Urinary bladder (tissue), 4 donors: Measurements from ENCODE around the gene GCH1. TPM values are rescaled to one million over a fixed set of nuclear protein-coding genes. Genes with fewer than 3 reads are reported as not detected.
"Not testable (repeated sequence)": the region's sequence is repeated elsewhere in the genome, so short reads cannot be mapped to it uniquely, and the experiment has no call there.

Experiments
- DNase-seq: peaks from one replicate; pipeline ENCODE4 v3.0.0-alpha.2; 2015; ENCODE audit errors: extremely low spot score
- H3K27ac ChIP-seq: one replicate; pipeline ENCODE4 v1.5.1; 2013; ENCODE audit warnings: low read depth, mild to moderate bottlenecking, moderate library complexity
- H3K36me3 ChIP-seq: one replicate; pipeline ENCODE4 v1.6.1; 2013; ENCODE audit warnings: mild to moderate bottlenecking, moderate library complexity; ENCODE audit not compliant: insufficient read depth
- H3K4me1 ChIP-seq: one replicate; pipeline ENCODE4 v1.6.1; 2013; ENCODE audit warnings: mild to moderate bottlenecking, moderate library complexity; ENCODE audit not compliant: insufficient read depth
- H3K4me3 ChIP-seq: one replicate; pipeline ENCODE4 v1.5.1; 2013; ENCODE audit warnings: low read depth, low read length
- WGBS: extraction: QIAGEN DNeasy Blood & Tissue Kit; methylation state at CpG from one replicate; pipeline ENCODE4 v1.1.7; 2013; 5-methylcytosine and 5-hydroxymethylcytosine counted together
- polyA plus RNA-seq: library from polyadenylated mRNA; stranded (reverse); fragments of 200-250 nt; gene quantifications from one replicate; pipeline ENCODE4 v1.2.3, GENCODE V29; 2013
- small RNA-seq: library from RNA; depleted of rRNA; stranded (forward); fragments of <200 nt; gene quantifications from one replicate; pipeline ENCODE3, GENCODE V24; 2014
- total RNA-seq: library from RNA; depleted of rRNA; stranded (reverse); fragments of >200 nt; gene quantifications from one replicate; pipeline ENCODE4 v1.2.3, GENCODE V29; 2014
- donor health status: healthy with polysubstance abuse.
- donor health status: healthy.

Gene GCH1
- total and polyA plus RNA-seq, 2 donors, result 5.2 to 5.8 TPM

DNA sequence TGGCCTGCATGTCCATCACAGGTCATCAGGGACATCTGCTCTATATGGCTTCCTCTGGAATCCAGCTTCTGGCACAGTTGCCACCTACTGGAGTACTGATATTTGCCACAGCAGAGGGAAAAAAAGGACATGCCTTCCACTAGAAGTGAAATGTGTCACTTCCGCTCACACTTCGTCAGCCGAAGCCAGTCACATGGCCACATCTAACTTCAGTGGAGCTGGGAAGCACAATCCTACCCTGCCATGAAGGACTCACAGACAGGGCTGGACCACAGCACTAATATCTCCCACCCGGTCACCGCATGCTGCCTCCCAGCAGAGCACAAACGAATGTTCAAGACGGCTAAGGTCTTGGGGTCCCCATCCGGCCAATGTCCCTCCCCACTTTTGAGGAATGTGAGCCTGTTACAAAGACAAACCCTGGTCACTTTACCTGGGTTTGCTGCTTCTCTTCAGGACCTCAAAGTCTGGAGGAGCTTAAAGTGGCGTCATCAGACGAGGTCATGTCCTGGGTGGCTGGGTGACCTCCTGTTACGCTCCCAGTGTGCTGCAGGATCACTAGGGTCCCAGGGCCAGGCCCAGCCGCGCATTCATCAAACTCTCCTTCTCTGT lies 98.6 kb downstream of the GCH1 start:
- no peak overlapping the region for H3K27ac ChIP-seq
- no peak overlapping the region for H3K4me3 ChIP-seq
- 89% methylated on average over 13 of the region's 13 CpGs for WGBS
- H3K4me1 ChIP-seq, result no peaks in the 10 kb centered on the region
- H3K36me3 ChIP-seq, result no peaks in the 10 kb centered on the region
- no peak for DNase-seq

DNA sequence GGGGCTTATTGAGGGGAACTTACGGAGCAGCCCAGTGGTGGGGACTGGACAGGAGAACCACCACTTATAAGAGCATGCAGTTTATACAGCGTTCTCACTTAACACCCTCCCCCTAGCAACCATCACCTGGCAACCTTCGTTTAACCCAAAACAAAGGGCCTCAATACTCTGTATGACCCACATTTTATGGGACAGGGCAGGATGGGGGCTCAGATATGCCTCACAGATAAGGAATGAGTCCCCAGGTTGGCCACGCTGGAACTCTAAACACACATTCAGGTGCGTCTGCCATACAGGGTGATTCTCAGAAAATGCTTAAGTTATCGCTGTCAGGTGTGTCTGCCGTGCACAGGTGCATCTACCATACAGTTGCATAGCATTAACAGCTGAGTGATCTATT lies 99.2 kb downstream of the GCH1 start:
- H3K36me3 ChIP-seq, result no peaks in the 10 kb centered on the region
- WGBS, result 70% methylated on average over 7 of the region's 7 CpGs
- H3K27ac ChIP-seq, result no peak overlapping the region
- H3K4me3 ChIP-seq, result no peak overlapping the region
- H3K4me1 ChIP-seq, result no peaks in the 10 kb centered on the region
- DNase-seq, result no peak

DNA sequence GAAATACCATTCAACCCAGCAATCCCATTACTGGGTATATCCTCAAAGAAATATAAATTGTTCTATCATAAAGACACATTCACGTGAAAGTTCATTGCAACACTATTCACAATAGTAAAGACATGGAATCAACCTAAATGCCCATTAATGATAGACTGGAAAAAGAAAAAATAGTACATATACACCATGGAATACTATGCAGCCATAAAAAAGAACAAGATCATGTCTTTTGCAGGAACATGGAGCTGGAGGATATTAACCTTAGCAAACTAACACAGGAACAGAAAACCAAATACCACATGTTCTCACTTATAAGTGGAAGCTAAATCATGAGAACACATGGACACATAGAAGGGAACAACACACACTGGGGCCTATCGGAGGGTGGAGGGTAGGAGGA lies 101.1 kb downstream of the GCH1 start:
- not testable (repeated sequence) for H3K4me1 ChIP-seq, H3K4me3 ChIP-seq, DNase-seq, H3K27ac ChIP-seq, H3K36me3 ChIP-seq
- WGBS, result 96% methylated on average over 2 of the region's 2 CpGs

DNA sequence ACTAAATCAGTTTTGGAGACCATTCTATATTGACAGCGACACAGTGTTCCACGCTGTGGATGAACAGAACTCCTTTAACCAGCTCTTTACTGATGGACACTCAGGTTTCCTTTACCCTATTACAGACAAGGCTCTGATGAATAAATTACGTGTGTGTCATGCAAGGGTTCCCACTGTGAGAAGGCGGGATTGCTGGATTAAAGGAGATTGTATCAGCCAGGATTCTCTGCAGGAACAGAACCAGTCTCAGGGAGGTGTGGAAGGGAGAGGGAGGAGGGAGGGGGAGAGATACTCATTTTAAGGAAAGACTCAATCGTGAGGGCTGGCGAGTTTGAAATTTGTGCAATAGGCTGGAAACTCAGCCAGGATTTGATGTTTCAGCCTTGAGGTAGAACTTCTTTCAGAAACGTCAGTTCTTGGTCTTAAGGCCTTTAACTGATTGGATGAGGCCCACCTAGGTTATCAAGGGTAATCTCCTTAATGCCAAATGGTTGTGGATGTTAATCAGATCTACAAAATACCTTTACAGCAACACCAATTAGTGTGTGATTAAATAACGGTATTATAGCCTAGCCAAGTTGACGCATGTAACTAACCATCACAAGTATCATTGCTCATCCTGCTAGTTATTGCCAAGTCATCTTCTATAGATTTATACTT lies 104.0 kb downstream of the GCH1 start:
- DNase-seq, result no peak
- Histone ChIP-seq H3K27ac (no peak overlapping the region), H3K4me1 (no peaks in the 10 kb centered on the region), H3K36me3 (no peaks in the 10 kb centered on the region), H3K4me3 (no peak overlapping the region)
- WGBS, result 78% methylated on average over 9 of the region's 9 CpGs

DNA sequence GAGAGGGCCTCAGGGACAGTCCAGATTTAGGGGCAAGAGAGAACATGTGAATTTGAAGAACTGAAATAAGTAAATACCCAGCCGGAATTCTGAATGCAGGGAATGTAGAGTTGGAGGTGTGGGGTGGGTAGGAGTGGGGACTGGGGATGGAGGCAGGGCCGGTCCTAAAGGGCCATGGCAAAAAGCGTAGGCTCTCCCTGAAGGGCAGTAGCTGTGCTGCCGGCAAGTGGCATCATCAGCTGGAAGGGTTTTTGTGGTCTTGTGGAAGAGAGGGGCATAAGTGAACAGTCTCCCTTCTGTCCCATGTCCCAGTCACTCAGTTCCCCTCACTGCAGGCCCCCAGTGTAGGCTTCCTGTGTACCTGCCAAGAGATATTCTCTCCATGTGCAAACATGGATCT lies 104.6 kb downstream of the GCH1 start:
- no peak for DNase-seq
- Histone ChIP-seq H3K4me3 (no peak overlapping the region), H3K4me1 (no peaks in the 10 kb centered on the region), H3K36me3 (no peaks in the 10 kb centered on the region), H3K27ac (no peak overlapping the region)
- WGBS, result 63% methylated on average over 4 of the region's 4 CpGs

DNA sequence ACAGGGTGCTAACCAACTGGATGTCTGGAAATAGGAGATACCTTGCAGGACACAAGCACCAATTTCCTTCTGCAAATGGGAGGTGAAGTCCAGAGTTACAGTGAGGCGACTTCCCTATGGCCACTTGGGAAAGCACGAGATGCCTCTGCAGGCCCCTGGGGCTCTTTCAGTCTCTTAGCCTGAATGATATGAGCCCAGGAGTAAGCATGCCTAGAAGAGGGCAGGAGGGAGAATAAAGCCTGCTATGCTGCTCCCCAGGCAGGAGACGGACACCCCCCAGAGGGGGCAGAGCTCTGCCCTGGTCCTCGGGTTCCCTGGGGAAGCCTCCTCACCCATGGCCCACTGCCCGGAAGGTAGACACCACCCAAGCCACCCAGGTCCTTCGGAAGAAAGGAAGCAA lies 105.1 kb downstream of the GCH1 start:
- no peak overlapping the region for H3K27ac ChIP-seq
- no peaks in the 10 kb centered on the region for H3K4me1 ChIP-seq
- 80% methylated on average over 6 of the region's 6 CpGs for WGBS
- no peak overlapping the region for H3K4me3 ChIP-seq
- H3K36me3 ChIP-seq, result no peaks in the 10 kb centered on the region
- no peak for DNase-seq

DNA sequence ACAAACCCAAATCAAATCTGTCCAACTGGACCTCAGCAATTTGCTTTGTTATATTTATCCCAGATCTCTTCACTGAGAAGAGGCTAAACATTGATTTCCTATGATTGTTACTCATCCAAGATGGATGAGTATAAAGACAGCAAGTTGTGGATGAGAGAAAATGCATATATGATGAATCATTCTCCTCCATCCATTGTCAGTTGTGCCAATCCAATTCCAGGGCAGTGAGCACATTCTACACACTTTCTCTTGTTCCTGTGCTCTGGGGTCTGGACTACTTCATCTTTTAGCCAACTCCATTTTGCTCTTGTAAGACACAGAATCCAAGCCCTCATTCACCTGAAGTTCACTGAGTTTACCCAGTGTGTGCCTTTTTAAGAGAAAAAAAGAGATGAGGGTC lies 105.7 kb downstream of the GCH1 start:
- Histone ChIP-seq H3K4me1 (no peaks in the 10 kb centered on the region), H3K27ac (no peak overlapping the region), H3K4me3 (no peak overlapping the region), H3K36me3 (peaks cover 2% of the 10 kb centered on the region)
- no peak for DNase-seq

DNA sequence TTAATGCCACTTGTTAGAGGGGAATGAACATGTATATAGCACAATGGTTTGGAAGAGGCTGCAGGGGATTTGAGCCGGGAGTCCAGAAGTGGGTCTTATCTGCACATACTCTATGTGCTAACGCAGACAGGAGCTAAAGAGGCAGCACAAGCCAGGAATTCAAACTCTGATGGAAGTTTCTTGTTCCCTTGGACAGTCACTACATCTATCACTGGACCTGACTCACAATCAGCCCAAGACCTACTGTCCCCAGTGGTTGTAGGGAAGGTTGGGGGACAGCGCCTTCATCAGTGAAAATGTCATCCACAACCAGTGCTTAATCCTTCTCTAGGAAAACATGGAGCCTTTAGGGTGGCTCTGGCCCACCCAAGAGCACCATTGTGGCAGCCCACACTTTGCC lies 107.8 kb downstream of the GCH1 start:
- Histone ChIP-seq H3K36me3 (peaks cover 2% of the 10 kb centered on the region), H3K4me3 (no peak overlapping the region), H3K27ac (no peak overlapping the region), H3K4me1 (no peaks in the 10 kb centered on the region)
- no peak for DNase-seq
- WGBS, result 75% methylated on average over 3 of the region's 3 CpGs

DNA sequence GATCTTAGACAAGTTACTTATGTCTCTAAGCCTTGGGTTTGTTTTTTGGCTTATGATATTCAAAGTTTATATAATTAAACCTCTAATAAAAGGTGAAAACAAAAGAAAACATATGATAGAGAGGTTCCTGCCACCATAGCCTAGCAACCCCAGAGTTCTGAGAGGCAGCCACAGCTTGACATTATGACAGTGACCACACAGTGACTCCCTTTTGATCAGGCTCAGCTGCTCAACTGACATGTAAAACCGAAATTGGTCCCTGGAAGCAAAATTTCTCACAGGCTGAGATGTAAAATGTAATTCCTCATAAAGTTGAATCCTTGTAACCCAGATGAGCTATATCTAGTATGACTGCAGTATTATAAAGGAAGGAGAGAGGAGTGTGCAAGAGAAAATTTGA lies 108.5 kb downstream of the GCH1 start:
- 29% methylated on average over 1 of the region's 1 CpG for WGBS
- H3K36me3 ChIP-seq, result peaks cover 4% of the 10 kb centered on the region
- H3K27ac ChIP-seq, result no peak overlapping the region
- DNase-seq, result no peak
- H3K4me1 ChIP-seq, result no peaks in the 10 kb centered on the region
- H3K4me3 ChIP-seq, result no peak overlapping the region

DNA sequence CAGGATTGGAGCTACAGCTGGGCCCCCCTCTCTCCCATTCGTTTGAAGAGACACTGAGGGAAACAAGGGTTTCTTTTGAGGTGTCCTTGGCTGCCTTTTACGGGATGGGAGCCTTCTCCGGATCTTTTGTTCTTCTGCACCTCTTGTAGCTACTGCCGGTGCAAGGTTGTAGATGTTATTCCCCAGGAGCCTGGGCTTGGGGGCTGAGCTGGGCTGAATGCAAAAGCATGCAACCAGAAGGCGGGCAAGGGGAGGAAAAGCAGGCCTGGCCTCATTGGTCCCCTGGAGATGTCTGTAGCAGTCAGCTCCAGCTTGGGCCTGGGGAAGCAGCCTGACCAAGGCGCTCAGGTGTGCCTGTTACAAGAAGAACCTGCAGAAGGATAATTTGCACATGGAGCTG lies 110.3 kb downstream of the GCH1 start:
- no peaks in the 10 kb centered on the region for H3K4me1 ChIP-seq
- DNase-seq, result no peak
- H3K4me3 ChIP-seq, result no peak overlapping the region
- WGBS, result 79% methylated on average over 6 of the region's 6 CpGs
- H3K27ac ChIP-seq, result no peak overlapping the region
- peaks cover 5% of the 10 kb centered on the region for H3K36me3 ChIP-seq

Small RNA genes lying within 50 kb of the gene (small RNA-seq; reads per million reads assigned to genes)
- gene MIR4308 (not detected), gene RNU6ATAC9P (not detected)

Other genes starting within 250 kb of the GCH1 start
- 14.1 TPM for gene WDHD1, start 124.3 kb upstream of the GCH1 start, total RNA-seq
- 2.0 TPM for gene WDHD1, start 124.3 kb upstream of the GCH1 start, polyA plus RNA-seq
- 32.9 TPM for gene SOCS4, start 124.4 kb upstream of the GCH1 start, total RNA-seq
- gene SOCS4, start 124.4 kb upstream of the GCH1 start, polyA plus RNA-seq, result 7.8 TPM
- gene MAPK1IP1L, start 148.8 kb upstream of the GCH1 start, total RNA-seq, result 38.3 TPM
- 56.1 TPM for gene MAPK1IP1L, start 148.8 kb upstream of the GCH1 start, polyA plus RNA-seq
- 81.3 TPM for gene LGALS3, start 226.4 kb upstream of the GCH1 start, total RNA-seq
- 427 TPM for gene LGALS3, start 226.4 kb upstream of the GCH1 start, polyA plus RNA-seq